HG03521 (cell line): ENCODE data around the gene EML6.
A peak's percentile ranks its signal among the peaks of the same experiment; 100 is the strongest.

ENCODE experiments used
- ATAC-seq: cut with Tn5 transposase; IDR thresholded peaks from one replicate; pipeline ENCODE4 v1.9.1; 2021; ENCODE audit warnings: mild to moderate bottlenecking, moderate library complexity; ENCODE audit not compliant: unreplicated experiment

EML6 gene

GRCh38 chr2:54789878-54790277 lies 66.4 kb downstream of the EML6 start:
- no peak for ATAC-seq

GRCh38 chr2:54791831-54792230 lies 68.4 kb downstream of the EML6 start:
- no peak for ATAC-seq

- ATAC-seq = no peak
Observed at GRCh38 chr2:54797307-54797706, 73.8 kb downstream of the EML6 start.

- ATAC-seq = no peak
Observed at GRCh38 chr2:54801352-54801751, 77.9 kb downstream of the EML6 start.

- no peak for ATAC-seq
Observed at GRCh38 chr2:54803783-54804751, 80.6 kb downstream of the EML6 start.

GRCh38 chr2:54805255-54805654 lies 81.8 kb downstream of the EML6 start:
- ATAC-seq = no peak

- no peak for ATAC-seq
Observed at GRCh38 chr2:54806975-54807374, 83.5 kb downstream of the EML6 start.

- no peak for ATAC-seq
Observed at GRCh38 chr2:54808661-54809060, 85.2 kb downstream of the EML6 start.

GRCh38 chr2:54809819-54810218 lies 86.4 kb downstream of the EML6 start:
- no peak for ATAC-seq

- no peak for ATAC-seq
Observed at GRCh38 chr2:54810246-54810645, 86.8 kb downstream of the EML6 start.

- no peak for ATAC-seq
Observed at GRCh38 chr2:54813584-54813983, 90.1 kb downstream of the EML6 start.

GRCh38 chr2:54814389-54815147 lies 91.1 kb downstream of the EML6 start:
- no peak for ATAC-seq

- ATAC-seq = no peak
Observed at GRCh38 chr2:54815148-54815539, 91.7 kb downstream of the EML6 start.

GRCh38 chr2:54818226-54818625 lies 94.8 kb downstream of the EML6 start:
- no peak for ATAC-seq

- ATAC-seq = no peak
Observed at GRCh38 chr2:54820558-54820957, 97.1 kb downstream of the EML6 start.

GRCh38 chr2:54824567-54824966 lies 101.1 kb downstream of the EML6 start:
- ATAC-seq = no peak

- ATAC-seq = no peak
Observed at GRCh38 chr2:54830546-54830945, 107.1 kb downstream of the EML6 start.

- ATAC-seq = no peak
Observed at GRCh38 chr2:54831480-54831879, 108.0 kb downstream of the EML6 start.

GRCh38 chr2:54834721-54835120 lies 111.3 kb downstream of the EML6 start:
- ATAC-seq = no peak

- ATAC-seq = no peak
Observed at GRCh38 chr2:54836477-54836876, 113.0 kb downstream of the EML6 start.

GRCh38 chr2:54838585-54839035 lies 115.1 kb downstream of the EML6 start:
- ATAC-seq = peak; percentile 79
